HG03064 (cell line): ENCODE results near the gene TMUB2.
"Not testable (repeated sequence)": the region's sequence is repeated elsewhere in the genome, so short reads cannot be mapped to it uniquely, and the experiment has no call there.

ENCODE experiments used
- ATAC-seq: cut with Tn5 transposase; IDR thresholded peaks from one replicate; pipeline ENCODE4 v1.9.1; 2021; ENCODE audit warnings: low read depth; ENCODE audit not compliant: unreplicated experiment

Gene TMUB2

GRCh38 chr17:44217738-44218343 lies 31.1 kb downstream of the TMUB2 start:
- ATAC-seq, result no peak

DNA sequence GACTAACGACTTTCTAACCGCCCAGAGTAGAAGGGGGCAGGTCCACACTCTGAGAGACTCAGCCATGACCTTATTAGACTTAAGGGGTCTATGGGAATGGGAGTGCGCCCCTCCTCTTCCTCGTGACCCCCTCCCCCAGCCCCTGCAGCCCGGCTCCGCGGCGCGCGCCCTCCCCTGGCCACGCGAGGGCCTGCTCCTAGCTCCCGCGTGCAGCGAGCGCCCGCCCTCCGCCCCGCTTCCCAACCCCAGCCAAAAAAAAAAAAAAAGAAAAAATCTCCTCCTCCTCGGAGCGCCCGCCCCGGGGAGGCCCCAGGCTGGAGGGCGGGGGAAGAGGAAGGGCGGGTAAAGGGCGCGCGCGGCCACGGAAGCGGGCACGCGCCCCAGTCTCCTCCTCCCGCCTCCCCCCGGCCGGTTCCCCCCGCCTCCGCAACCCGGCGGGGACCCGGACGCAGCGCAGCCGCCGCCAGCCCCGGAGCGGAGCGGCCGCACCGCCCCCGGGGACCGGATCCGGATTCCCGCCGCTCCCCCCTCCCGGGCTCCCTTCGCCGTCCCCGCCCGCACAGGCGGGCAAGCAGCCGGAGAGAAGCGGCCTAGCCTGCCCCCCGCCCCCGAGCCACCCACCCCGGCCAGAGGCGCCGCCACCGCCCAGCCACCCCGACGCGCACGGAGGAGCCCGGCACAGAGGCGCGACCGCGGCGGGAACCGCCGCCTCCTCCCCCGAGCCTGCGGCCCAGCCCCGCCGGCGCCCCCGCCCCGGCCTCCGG lies 31.8 kb downstream of the TMUB2 start:
- ATAC-seq, result peak; percentile 17

GRCh38 chr17:44219108-44219615 lies 32.4 kb downstream of the TMUB2 start:
- peak; percentile 37 for ATAC-seq

DNA sequence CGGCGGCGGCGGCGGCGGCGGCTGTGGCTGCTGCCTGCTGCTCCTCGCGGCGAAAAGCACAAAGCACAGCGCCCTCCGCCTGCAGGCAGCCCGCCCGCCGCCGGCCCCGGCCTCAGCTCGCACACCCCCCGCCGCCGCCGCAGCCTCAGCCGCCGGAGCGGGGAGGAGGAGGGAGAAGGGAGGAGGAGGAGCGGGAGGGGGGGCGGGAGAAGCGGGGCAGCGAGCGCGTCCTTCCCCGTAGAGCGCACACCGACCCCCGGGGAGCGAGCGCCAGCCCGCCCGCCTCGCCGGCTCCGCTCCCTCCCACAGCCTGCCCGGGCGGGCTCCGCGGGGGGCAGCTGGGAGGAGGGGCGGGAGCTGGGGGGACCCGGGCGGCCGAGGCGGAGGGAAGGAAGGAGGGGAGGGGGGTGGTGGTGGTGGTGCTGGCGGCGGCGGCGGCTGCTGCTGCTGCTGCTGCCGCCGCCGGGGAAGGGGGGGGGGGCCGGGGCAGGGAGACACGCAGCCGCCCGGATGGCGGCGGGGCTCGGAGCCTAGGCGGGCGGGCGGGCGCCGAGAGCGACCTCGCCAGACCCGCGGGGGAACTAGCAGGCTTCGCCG lies 32.9 kb downstream of the TMUB2 start, which contains the start of gene UBTF:
TSS of gene UBTF (minus strand) at position 60 of the 597 bp plus-strand sequence. CDS start 1,446 bp downstream, outside the sequence.
- ATAC-seq, result peak; percentile 8

GRCh38 chr17:44220213-44221083 lies 33.7 kb downstream of the TMUB2 start:
- ATAC-seq, result no peak

DNA sequence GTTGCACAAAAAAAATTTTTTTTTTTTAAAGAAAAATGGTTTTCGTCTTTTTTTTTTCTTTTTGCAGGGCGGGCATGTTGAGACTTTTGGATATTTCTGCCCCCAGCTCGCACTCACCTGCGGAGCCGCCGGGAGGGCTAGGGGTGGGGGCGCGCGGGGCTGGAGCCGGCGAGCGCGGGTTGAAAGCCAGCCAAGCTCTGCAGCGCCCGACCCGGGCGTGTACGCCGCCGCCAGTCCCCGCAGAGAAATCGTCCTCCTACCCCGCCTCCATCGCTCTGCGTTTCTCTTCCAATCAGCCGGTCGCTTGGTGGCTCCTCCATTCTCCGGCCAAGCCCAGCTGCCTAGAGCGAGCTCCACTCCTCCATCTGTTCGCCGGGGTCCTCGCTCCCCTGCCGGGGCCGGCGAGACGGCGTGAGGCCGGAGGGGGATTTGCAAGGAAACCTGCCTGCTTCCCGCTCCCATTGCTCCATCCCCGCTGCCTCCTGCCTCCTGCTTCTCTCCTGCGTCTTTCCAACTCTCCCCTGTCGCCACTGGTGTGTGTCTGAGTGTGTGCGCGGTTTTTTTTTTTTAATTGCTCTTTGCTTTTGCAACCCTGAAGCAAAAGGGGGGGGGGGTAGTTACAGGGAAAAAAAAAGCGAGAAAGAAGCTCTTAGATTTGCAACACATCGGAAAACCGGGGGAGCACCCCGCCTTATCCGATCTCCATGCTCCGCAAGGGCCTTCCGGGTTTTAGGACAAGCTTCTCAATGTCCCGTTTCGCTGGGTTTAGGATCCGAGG lies 34.5 kb downstream of the TMUB2 start:
- no peak for ATAC-seq

DNA sequence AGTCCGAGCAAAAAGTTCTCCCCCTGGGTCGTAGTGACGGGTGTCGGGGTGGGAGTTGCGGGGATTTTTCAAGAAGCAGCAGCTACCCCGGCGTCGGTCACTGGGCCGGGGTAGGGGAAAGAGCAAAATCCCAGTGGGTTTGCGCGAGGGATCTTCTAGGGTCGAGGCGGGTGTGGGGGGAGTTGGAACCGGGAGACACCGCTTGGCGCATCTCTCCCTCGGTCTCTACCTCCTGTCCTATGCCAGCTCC lies 35.0 kb downstream of the TMUB2 start:
- ATAC-seq, result no peak

- ATAC-seq, result no peak
Observed at GRCh38 chr17:44222112-44222869, 35.5 kb downstream of the TMUB2 start.

DNA sequence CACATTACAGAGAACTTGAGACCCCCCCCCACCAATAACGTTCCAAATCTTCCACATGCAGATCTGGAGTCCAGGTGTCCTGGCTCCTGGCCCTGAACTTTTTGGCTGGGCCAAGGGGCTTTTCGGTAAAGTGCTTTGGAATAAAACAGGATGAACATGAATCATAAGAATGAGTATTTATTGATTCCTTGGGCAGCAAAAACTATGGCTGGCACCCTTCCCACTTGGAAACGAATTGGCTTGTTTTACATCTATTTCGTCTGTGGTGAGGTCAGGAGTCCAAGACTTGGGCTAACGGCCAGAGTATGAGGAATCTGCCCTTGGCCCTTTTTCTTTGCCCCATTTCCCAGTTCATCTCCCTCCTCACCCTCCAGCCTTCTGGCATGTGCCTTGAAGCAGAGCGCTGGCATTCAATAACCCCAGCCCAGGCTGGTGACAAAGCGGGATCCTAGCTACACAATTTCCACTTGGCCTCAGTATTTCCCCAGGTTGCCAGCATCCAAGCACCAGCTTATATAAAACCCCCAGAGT lies 36.8 kb downstream of the TMUB2 start:
- no peak for ATAC-seq

DNA sequence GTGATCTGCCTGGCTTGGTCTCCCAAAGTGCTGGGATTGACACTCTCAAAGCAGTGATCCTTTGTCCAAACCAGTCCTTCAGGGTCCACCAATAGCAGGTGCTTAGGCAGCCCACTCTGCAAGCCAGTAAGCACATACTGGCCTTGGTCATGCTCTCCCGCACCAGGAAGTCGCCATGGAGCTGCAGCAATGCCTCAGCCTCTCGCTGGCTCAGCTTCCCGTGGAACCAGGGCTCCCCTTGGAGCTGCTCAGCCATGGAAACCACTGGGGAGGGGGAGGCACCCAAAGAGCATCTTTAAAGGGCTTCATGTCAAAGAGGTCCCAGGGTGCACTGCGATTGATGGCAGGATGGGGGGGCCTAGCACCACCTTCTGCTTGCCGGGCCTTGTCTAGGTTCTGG lies 42.3 kb downstream of the TMUB2 start:
- no peak for ATAC-seq

GRCh38 chr17:44230140-44230539 lies 43.4 kb downstream of the TMUB2 start:
- no peak for ATAC-seq

- ATAC-seq, result no peak
Observed at GRCh38 chr17:44232061-44232460, 45.3 kb downstream of the TMUB2 start.

DNA sequence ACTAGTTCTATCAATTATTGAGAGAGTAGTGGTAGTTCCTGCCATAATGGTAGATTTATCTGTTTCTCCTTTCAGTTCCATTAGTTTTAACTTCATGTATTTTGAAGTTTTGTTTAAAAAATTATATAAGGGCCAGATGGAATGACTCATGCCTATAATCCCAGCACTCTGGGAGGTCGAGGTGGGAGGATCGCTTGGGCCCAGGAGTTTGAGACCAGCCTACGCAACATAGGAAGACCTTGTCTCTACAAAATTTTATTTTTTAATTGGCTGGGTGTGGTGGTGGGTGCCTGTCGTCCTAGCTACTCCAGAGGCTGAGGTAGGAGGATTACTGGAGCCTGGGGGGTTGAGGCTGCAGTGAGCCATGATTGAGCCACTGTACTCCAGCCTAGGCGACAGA lies 46.8 kb downstream of the TMUB2 start:
- ATAC-seq, result no peak

- no peak for ATAC-seq
Observed at GRCh38 chr17:44235583-44235936, 48.8 kb downstream of the TMUB2 start.

- ATAC-seq, result no peak
Observed at GRCh38 chr17:44236444-44236991, 49.7 kb downstream of the TMUB2 start.

DNA sequence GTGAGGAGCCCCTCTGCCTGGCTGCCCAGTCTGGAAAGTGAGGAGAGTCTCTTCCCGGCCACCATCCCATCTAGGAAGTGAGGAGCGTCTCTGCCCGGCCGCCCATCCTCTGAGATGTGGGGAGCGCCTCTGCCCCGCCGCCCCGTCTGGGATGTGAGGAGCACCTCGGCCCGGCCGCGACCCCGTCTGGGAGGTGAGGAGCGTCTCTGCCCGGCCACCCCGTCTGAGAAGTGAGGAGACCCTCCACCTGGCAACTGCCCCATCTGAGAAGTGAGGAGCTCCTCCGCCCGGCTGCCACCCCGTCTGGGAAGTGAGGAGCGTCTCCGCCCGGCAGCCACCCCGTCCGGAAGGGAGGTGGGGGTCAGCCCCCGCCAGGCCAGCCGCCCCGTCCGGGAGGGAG lies 51.1 kb downstream of the TMUB2 start:
- ATAC-seq, result not testable (repeated sequence)

DNA sequence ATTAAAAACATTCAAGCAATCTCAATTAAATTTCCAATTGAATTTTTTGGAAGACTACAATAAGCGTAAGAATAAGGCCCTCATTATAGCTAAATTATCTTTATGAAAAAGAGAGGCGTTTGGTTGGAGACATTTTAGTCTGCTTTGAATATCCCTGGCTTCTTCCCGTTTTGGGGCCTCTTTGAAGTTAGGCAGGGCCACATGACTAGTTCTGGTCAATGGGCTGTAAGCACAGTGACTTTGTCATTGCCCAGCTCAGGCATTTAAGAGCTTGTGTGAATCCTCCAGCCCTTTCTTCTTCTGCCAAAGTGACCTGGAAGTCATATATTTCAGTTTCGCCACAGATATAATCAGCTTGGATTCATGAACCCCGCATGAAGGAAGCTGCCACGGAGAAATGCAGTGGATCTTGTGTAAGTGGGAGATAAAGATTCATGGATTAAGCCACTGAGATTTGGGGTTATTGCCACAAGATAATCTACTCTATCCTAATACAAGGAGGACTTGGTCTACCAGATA lies 54.4 kb downstream of the TMUB2 start:
- ATAC-seq, result no peak
